ENCODE measurements around the gene SMCO1. TPM values are rescaled to one million over a fixed set of nuclear protein-coding genes. Genes with fewer than 3 reads are reported as not detected.
"Not testable (repeated sequence)": the region's sequence is repeated elsewhere in the genome, so short reads cannot be mapped to it uniquely, and the experiment has no call there.

Gene SMCO1
- total and polyA plus RNA-seq, 11 donors: 2.6 to 130 (median 50.0) TPM

DNA sequence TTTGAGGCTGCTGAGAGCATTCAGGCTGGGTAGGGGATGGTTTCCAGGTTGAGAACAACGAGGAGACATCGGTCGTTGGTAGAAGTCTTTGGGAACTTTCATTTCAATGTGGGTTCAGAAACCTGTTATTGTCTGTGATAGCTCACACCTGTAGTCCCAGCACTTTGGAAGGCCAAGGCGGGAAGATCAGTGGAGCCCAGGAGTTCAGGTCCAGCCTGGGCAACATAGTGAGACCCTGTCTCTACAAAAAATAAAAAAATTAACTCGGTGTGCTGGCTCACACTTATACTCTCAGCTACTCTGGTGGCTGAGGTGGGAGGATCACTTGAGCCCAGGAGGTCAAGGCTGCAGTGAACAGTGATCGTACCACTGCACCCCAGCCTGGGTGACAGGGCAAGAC lies 10.6 kb downstream of the SMCO1 start:
- H3K27ac ChIP-seq: peak overlapping the region in 11 of 12 donors; percentile 91 to 99 (median 96)
- H3K27me3 ChIP-seq: no peaks in the 10 kb centered on the region
- WGBS, 4 donors: 92 to 97% (median 96%) methylated on average over 6 of the region's 6 CpGs
- intact Hi-C loops (cut with DNase I): loop anchor here in 4 of 10 donors (1.0 to 10.0 kb wide), 3 partner anchors 64 to 72 kb away; partner anchors contain the start of genes UBXN7 (in 3 of the 4), FBXO45 (in 1 of the 4) and WDR53 (in 1 of the 4)
- no peak overlapping the region for H3K4me3 ChIP-seq
- H3K4me1 ChIP-seq: peaks cover 0 to 28% (median 12%) of the 10 kb centered on the region in 12 donors
- TF ChIP-seq POLR2A (IDR thresholded peaks at IDR 0.05): no peak
- no peak for TF ChIP-seq CTCF (IDR thresholded peaks at IDR 0.05)
- DNase-seq (no peak), ATAC-seq (no peak)
- peaks cover 0 to 18% (median 6%) of the 10 kb centered on the region in 9 donors for H3K36me3 ChIP-seq
- peaks cover 0 to 14% (median 1%) of the 10 kb centered on the region in 12 donors for H3K9me3 ChIP-seq

- H3K36me3 ChIP-seq: peaks cover 0 to 16% (median 6%) of the 10 kb centered on the region in 9 donors
- H3K4me3 ChIP-seq: peak overlapping the region in 11 of 12 donors; percentile 69 to 99 (median 88)
- H3K9me3 ChIP-seq: peaks cover 0 to 14% (median 1%) of the 10 kb centered on the region in 12 donors
- H3K27me3 ChIP-seq, DNase-seq, ATAC-seq: not testable (repeated sequence)
- intact Hi-C loops (cut with DNase I): loop anchor here in 4 of 10 donors (1.0 to 10.0 kb wide), 3 partner anchors 64 to 72 kb away; partner anchors contain the start of genes UBXN7 (in 3 of the 4), FBXO45 (in 1 of the 4) and WDR53 (in 1 of the 4)
- 24 to 28% (median 26%) methylated on average over 7 of the region's 7 CpGs for WGBS, 4 donors
- peaks cover 0 to 33% (median 16%) of the 10 kb centered on the region in 12 donors for H3K4me1 ChIP-seq
- peak overlapping the region; percentile 88 to 99 (median 96) for H3K27ac ChIP-seq
These were observed 11.1 kb downstream of the SMCO1 start for GRCh38 chr3:196504077-196504398.

GRCh38 chr3:196503196-196504076 lies 11.7 kb downstream of the SMCO1 start, which contains the start of gene RNF168:
TSS of gene RNF168 (minus strand) at chr3:196503768. CDS start at chr3:196503173, 595 bp downstream.
- ATAC-seq (peak; percentile 91 to 97 (median 94)), DNase-seq (peak; percentile 97)
- H3K27me3 ChIP-seq: no peaks in the 10 kb centered on the region
- peak within 1 kb of the TSS; percentile 88 to 99 (median 96) for H3K27ac ChIP-seq
- peaks cover 0 to 16% (median 6%) of the 10 kb centered on the region in 9 donors for H3K36me3 ChIP-seq
- intact Hi-C loops (cut with DNase I): loop anchor here in 4 of 10 donors (1.0 to 10.0 kb wide), 5 partner anchors 65 to 215 kb away; partner anchors contain the start of genes UBXN7 (in 4 of the 4), FBXO45 (in 1 of the 4) and WDR53 (in 1 of the 4)
- H3K4me3 ChIP-seq: peak within 1 kb of the TSS; percentile 69 to 99 (median 88)
- peak; percentile 78 to 94 for TF ChIP-seq POLR2A (IDR thresholded peaks at IDR 0.05)
- no peak for TF ChIP-seq CTCF (IDR thresholded peaks at IDR 0.05)
- 0 to 1% (median 1%) methylated on average over 20 to 75 of the region's 75 CpGs for WGBS, 4 donors
- peaks cover 0 to 14% (median 1%) of the 10 kb centered on the region in 12 donors for H3K9me3 ChIP-seq
- H3K4me1 ChIP-seq: peaks cover 0 to 39% (median 20%) of the 10 kb centered on the region in 12 donors

DNA sequence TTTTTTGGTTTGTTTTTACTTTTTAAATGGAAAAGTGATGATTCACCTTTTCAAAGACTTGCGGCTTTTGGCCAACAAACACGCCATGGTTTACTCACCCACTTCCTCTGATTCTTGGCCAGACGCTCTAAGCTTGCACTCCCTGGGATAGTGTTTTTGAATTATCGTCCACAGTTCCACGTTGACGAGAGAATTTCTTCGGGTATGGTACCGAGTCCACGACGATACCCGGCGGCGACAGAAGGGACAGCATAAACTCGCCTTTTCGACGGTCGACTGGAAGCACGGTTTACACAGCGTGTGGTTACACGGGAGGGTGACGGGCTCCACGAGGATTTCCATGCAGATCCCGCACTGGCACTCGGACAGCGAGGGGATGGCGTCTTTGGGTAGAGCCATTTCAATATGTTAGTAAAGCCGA lies 12.4 kb downstream of the SMCO1 start:
- H3K4me3 ChIP-seq: peak overlapping the region; percentile 69 to 99 (median 88)
- H3K27me3 ChIP-seq: no peaks in the 10 kb centered on the region
- 0% methylated on average over 27 of the region's 27 CpGs for WGBS, 4 donors
- H3K4me1 ChIP-seq: peaks cover 0 to 44% (median 22%) of the 10 kb centered on the region in 12 donors
- H3K27ac ChIP-seq: peak overlapping the region; percentile 88 to 99 (median 96)
- H3K36me3 ChIP-seq: peaks cover 0 to 14% (median 6%) of the 10 kb centered on the region in 9 donors
- no peak for TF ChIP-seq POLR2A (IDR thresholded peaks at IDR 0.05)
- no peak for TF ChIP-seq CTCF (IDR thresholded peaks at IDR 0.05)
- peak; percentile 33 to 67 (median 50) for ATAC-seq
- intact Hi-C loops (cut with DNase I): loop anchor here in 4 of 10 donors (1.0 to 10.0 kb wide), 4 partner anchors 68 to 214 kb away; partner anchors contain the start of gene UBXN7 (in 4 of the 4)
- peaks cover 0 to 14% (median 1%) of the 10 kb centered on the region in 12 donors for H3K9me3 ChIP-seq
- peak; percentile 36 to 70 (median 52) for DNase-seq
